GM19324 (cell line): ENCODE measurements around the gene SPHKAP.
"Not testable (repeated sequence)": the region's sequence is repeated elsewhere in the genome, so short reads cannot be mapped to it uniquely, and the experiment has no call there.

Source experiments
- ATAC-seq: cut with Tn5 transposase; IDR thresholded peaks from one replicate; pipeline ENCODE4 v1.9.1; 2021; ENCODE audit warnings: mild to moderate bottlenecking, moderate library complexity; ENCODE audit not compliant: unreplicated experiment, low FRiP score

Gene SPHKAP

GRCh38 chr2:228104215-228104614 lies 77.3 kb downstream of the SPHKAP start:
- no peak for ATAC-seq

GRCh38 chr2:228103379-228103778 lies 78.1 kb downstream of the SPHKAP start:
- ATAC-seq = no peak

- ATAC-seq = no peak
These were observed 78.5 kb downstream of the SPHKAP start for GRCh38 chr2:228102949-228103348.

DNA sequence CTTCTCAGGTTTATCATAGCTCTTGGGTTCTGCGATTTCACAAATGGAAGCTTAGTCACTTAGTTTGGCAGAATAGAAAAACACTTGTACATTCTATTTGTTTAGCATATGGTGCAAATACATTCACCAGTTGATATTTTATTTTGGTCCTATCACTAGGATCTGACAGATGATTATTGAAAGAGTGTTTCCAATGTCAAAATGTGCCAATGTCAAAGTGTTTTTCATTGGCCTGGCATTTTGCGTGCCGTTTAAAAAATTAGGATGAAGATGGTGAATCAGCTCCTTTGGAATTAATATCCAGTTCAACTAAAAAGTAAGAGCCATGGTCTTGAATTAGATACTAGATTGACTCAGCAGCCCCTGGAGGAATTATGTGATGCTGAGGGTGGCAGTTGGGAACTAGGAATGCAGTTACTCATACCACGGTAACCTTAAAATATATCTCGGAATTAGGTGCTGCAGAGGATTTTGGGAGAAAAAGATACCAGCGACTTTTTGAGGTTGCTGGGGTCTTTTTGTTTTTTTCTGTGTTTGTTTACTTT lies 87.0 kb downstream of the SPHKAP start:
- ATAC-seq = no peak

- no peak for ATAC-seq
These were observed 89.4 kb downstream of the SPHKAP start for GRCh38 chr2:228092056-228092455.

- ATAC-seq = no peak
These were observed 94.9 kb downstream of the SPHKAP start for GRCh38 chr2:228086561-228086960.

GRCh38 chr2:228084717-228085116 lies 96.8 kb downstream of the SPHKAP start:
- ATAC-seq = no peak

DNA sequence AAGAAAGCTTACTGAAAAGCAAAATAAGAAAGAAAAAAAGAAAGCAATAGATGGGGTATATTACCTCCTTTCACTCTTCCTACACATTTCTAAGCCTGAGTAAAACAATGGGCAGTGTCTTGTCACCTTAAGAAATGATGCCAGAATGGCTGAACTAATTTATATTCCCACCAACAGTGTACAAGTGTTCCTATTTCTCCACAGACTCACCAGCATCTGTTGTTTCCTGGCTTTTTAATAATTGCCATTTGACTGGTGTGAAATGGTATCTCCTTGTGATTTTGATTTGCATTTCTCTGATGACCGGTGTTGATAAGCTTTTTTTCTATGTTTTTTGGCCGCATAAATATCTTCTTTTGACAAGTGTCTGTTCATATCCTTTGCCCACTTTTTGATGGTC lies 98.4 kb downstream of the SPHKAP start:
- no peak for ATAC-seq

DNA sequence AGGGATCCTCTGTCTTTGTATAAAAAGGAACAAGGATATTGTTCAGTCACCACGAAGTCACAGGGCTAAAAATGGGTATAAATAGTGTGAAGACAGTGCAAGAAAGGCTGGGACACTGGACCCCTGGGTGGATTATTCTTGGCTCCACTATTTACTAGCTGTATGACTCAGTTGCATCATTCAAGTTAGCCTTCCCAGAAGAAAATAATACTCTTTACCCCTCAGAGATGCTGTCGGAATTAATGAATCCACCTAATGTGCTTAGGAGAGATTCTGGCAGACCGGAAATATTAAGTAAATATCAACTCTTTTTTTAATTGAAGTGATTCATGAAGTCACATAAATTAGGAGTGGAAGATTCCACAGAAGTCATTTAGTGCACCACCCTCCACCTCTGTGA lies 98.9 kb downstream of the SPHKAP start:
- no peak for ATAC-seq

GRCh38 chr2:228079194-228079593 lies 102.3 kb downstream of the SPHKAP start:
- no peak for ATAC-seq

- ATAC-seq = not testable (repeated sequence)
These were observed 104.8 kb downstream of the SPHKAP start for GRCh38 chr2:228076695-228077094.

GRCh38 chr2:228072669-228073068 lies 108.8 kb downstream of the SPHKAP start:
- ATAC-seq = no peak

GRCh38 chr2:228067309-228067708 lies 114.2 kb downstream of the SPHKAP start:
- no peak for ATAC-seq

- no peak for ATAC-seq
These were observed 115.2 kb downstream of the SPHKAP start for GRCh38 chr2:228066126-228066798.

- ATAC-seq = no peak
These were observed 115.8 kb downstream of the SPHKAP start for GRCh38 chr2:228065686-228066085.

- no peak for ATAC-seq
These were observed 116.6 kb downstream of the SPHKAP start for GRCh38 chr2:228064796-228065315.

GRCh38 chr2:228064024-228064423 lies 117.5 kb downstream of the SPHKAP start:
- ATAC-seq = no peak

DNA sequence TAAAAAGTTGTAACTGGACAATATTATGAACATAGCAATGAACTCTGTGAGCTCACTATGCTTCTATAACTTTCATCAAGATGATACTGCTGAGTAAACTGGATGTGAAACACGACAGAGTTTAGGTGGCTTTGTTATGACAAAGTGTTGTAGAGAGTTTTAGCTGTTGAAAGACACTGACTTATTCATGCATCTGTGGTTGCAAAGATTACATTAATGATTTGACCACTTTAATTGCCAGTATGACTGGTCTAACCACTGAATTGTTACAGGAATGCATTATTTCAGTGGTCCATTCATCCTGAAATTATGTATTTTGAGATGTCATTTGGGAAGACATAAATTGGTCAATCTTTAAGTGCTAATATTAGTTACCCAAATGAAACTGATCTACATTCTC lies 117.9 kb downstream of the SPHKAP start:
- ATAC-seq = no peak

DNA sequence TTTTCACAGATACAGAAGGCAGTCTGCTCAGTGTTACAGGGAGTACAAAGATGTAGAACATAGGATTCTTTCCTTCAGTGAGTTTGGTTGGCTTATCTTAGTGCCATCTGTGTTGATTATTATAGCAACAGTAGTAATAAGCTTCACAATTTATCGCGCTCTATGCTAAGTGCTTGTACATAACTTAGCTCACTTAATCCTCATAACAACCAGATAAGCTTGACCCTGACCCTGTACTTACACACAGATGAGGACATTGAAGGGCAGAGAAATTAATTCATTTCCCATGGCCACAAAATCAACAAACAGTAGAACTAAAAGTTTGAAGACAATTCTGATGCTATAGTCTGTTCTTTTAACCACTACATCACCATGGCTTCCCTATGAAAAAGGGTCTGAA lies 121.8 kb downstream of the SPHKAP start:
- ATAC-seq = no peak

DNA sequence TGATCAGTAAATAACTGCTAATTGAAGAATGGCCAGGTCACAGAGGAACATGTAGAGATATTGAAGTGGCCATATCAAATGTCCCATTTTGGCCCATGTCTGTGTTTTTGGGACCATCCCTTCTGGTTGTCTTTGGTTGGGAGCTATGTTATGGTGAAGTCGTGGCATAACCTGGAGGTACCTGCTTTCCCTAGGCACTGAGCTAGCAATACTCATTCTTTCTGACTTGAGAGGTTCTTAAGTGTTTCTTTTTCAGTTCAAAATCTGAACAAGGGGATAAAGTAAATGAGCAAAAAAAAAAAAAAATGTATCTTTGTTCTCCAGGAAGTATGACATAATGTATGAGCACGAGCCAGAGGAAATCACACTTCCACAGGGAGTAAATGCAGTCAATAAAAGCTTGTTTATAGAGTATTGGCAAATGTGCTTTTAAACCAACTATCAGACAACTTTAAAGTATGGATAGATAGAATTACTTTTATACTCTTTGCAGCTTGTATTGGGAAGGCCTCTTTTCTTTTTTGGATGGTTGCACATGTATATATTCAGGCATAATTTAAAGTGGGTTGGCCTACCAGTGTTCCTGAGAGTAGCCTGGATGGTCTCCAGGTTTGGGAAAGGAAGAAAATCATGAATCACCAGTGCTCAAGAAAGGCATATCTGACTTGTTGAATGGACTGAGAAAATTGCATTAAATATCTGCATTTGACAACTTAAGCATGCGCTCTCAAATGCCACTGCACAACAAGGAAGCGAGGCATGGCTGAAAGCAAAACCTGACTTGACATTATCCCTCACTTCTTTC lies 125.0 kb downstream of the SPHKAP start:
- no peak for ATAC-seq

- no peak for ATAC-seq
These were observed 132.5 kb downstream of the SPHKAP start for GRCh38 chr2:228048838-228049490.
